GM21576 (cell line): ENCODE results near the gene NDRG4.

Experiments
- ATAC-seq: cut with Tn5 transposase; IDR thresholded peaks from one replicate; pipeline ENCODE4 v1.9.1; 2021; ENCODE audit warnings: mild to moderate bottlenecking, moderate library complexity; ENCODE audit not compliant: unreplicated experiment

The NDRG4 gene

GRCh38 chr16:58493756-58494431 is 6.0 kb upstream of the NDRG4 start:
- no peak for ATAC-seq

DNA sequence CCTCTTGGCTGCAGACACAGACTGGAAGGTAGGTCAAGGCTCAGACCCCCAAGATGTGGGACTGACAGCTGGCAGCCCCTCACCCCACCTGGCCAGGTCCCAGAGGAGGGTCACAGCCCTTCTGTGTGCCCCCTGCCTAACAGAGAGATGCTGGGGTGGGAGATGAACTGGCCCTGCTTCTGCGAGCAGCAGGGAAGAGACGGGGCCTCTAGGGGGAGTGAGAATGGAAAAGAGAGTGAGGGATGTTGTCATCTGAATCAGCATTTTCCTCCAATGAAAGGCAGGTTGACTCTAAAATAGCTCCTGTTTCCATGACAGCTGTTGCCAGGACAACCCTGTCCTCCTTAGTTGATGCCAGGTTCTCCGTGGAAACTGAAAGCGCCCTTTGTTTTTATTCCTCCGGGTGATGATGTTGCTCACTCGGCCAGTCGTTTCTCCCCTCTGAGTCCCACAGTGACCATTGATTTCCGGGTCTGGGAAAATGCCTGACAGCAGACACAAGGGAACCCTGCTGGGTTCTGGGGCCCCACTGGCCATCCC is 4.9 kb upstream of the NDRG4 start:
- peak; percentile 69 for ATAC-seq

- no peak for ATAC-seq
Observed at GRCh38 chr16:58495521-58496331, 4.2 kb upstream of the NDRG4 start.

- no peak for ATAC-seq
Observed at GRCh38 chr16:58497468-58497867, 2.5 kb upstream of the NDRG4 start.

DNA sequence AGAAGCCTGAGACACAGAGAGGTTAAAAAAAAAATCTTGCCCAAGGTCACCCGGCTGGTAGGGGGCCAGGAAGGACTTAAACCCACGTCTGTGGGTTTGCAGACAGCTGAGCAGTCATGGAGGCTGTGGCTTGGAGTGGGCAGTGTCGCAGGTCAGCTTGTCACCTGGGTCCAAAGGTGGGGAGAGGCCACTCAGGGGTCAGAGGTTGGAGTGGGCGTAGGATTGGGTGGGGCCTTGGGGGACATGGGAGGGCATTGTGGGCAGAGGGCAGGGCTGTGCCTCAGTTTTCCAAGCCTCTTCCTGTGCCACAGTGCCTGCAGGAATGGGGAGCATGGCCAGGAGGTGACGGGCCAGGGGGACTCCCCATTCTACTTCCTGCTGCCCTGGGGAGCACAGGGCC is 2.0 kb upstream of the NDRG4 start:
- no peak for ATAC-seq

GRCh38 chr16:58498341-58499091 is 1.4 kb upstream of the NDRG4 start:
- no peak for ATAC-seq

DNA sequence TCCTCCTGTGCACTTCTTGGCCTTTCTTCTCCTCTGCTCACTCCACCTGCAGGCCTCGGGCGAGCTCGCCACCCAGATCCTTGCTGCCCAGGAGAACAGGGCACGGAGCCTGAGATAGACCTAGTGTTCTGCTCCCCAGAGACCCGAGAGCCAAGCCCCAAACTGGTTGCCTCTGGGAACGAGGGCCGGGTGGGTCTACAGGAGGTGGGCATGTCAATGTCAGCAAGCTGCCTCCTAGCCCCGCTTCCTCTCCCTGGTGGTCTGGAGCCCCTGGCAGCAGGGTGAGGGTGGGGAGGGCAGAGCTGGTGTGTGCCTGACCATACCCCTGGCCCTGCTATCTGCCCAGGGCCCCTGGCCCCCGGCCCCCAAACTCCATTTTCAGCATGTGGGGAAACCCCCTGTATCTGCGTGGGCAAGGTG is 841 bp upstream of the NDRG4 start:
- no peak for ATAC-seq

GRCh38 chr16:58500430-58501241 is 693 bp downstream of the NDRG4 start:
- no peak for ATAC-seq

DNA sequence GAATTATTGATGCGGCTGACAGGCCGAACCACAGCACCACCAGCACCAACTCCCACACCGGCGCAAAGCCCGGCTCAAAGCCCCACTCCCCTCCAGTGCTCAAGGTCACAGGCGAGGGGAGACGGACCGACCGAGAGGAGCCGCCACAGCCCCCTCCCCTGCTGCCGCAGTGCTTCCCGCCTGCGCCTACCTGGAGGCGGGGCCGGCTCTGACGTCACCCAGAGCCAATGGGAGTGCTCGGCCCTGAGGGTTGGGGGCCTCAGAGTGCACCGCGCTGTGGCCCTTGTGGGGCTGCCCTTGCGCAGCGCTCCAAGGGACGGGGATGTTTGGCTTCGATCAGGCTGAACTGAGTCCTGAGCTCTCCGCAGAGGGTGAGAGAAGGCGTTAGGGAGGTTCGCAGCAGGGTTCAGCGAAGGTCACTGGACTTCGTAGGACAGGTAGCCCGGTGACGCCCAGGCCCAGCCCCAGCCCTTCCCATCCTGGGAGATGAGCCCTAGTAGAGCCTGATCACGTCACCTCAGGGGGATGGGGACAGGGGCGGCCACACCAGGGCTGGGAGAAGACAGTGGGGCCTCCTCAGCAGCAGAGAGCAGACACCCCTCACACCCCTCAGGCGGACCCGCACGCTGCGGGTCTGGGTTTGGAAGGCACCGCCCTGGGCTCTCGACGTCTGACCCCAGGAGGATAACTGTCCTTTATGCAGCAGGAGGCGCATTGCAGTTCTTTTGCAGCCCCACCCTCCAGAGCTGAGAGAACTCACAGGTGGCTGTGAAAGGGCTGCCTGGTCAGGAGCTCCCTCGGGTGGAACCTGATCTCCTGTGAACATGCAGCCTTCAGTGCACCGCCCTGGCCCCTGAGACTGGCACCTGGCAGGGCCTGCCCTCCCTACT is 1.5 kb downstream of the NDRG4 start:
- ATAC-seq: no peak

DNA sequence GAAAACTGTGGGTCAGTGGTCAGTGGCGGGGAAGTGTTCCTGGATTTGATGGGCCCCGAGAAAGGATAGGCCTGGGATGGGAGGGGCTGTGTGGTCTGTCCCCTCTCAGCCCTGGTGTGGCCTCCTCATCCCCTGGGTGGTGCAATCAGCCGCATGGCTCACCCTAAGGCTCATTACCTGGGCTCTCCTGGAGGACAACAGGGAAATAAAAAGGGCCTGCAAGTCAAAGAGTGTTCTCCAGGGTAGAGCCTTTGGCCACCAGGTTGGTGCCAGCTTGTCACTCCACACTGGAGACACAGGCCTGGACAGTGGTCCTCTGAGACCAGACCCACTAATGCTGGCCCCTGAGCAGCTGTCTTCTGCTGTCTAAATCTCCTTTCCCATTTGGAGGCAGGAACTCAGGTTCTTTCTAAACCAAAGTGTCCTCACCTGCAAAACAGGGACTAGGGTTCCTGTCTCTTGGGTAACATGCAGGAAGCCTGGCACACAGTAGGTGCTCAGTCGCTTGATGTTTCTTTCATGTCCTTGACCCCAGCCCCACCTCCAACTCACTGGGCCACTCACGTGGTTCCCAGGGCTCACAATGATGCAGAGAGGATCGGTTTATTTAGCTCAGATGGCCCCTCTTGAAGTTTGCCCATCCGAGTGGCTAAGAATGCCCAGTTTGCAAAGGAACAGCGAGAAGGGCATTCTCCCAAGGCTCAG is 2.4 kb downstream of the NDRG4 start:
- ATAC-seq: no peak

DNA sequence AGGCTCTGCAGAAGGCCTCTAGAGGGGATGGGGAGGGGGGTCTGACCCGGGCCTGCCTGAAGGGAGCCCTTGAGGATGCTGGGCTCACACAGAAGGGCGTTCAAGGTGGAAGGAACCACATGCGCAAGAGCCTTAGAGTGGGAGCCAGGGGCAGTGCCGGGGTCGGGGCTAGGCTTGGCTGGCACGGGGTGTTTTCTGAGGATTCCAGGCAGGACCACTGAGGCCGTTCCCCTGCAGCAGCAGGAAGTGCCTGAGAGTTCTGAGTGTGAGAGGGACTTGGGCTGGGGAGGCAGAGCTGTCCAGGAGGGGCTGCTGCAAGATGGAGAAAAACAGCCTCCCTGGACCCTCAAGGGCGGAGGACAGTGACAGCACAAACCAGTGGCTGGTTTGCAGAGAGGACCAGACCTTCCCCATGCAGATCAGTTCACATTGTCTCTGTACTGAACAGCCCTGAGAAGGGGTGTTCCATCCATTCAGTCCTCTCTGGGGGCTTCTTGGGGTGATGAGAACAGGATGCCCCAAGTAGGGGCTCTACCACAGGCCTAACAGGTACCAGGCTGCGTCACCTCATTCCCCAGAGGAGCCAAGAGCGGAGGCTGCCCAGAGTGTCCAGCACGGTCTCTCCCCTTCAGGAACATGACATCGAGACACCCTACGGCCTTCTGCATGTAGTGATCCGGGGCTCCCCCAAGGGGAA is 3.4 kb downstream of the NDRG4 start:
- no peak for ATAC-seq

DNA sequence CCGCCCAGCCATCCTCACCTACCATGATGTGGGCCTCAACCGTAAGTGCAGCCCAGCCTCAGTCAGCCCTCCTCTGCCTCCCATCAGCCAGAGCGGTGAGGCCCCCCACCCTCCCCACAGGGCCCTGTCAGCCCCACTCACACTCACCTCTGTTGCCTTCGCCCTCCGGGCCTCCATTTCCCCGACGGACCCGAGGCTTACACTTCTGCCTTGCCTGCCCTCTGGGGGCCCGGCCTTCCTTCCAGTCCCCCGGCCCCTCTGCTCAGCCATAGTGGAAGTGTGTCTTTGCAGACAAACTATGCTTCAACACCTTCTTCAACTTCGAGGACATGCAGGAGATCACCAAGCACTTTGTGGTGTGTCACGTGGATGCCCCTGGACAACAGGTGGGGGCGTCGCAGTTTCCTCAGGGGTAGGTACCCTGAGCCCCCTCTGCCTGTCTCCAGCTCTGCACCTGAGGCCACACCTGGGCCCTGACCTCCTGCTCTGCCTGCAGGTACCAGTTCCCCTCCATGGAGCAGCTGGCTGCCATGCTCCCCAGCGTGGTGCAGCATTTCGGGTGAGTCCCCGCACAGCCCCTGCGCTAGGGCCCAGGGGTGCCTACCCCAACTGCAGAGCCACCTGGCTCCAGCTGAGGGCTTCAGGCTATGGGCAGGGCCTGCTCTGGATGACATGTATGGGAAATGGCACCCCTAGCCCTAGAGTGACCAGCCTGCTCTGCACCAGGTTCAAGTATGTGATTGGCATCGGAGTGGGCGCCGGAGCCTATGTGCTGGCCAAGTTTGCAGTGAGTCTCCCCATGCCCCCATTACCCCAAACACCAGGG is 4.1 kb downstream of the NDRG4 start:
- ATAC-seq: no peak

GRCh38 chr16:58506241-58507194 is 6.6 kb downstream of the NDRG4 start:
- no peak for ATAC-seq

DNA sequence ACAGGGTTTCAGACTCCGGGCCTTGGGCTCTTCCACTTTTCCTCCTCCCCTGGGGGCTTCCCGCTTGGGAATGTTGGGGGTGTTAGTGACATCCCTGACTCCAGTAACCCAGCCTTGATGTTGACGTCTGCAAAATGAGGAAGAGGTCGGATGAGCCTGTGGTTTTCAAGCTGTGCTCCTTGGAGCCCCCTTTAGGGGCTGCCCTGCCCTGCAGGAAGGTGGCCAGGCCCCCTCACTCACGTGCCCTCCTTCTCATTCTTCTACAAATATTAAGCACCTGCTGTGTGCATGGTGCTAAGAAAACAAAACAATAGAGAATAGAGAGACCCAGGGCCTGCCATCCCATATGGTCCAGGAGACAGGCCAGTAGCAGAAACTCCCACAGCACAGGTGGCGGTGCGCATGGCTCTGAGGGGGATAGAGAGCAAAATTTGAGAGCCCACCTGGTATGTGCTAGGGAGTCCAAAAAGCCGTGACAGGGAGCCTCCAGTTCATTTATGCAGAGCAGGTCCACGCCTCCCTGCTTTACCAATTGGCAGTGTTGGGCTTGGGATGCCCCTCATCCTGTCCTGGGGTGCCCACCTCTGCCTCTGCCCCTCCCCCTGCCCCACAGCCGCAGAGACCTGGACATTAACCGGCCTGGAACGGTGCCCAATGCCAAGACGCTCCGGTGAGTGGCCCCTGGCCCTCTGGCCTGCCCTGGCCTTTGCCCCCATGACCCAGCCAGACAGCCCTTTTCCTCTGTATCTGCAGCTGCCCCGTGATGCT is 7.4 kb downstream of the NDRG4 start:
- ATAC-seq: no peak

DNA sequence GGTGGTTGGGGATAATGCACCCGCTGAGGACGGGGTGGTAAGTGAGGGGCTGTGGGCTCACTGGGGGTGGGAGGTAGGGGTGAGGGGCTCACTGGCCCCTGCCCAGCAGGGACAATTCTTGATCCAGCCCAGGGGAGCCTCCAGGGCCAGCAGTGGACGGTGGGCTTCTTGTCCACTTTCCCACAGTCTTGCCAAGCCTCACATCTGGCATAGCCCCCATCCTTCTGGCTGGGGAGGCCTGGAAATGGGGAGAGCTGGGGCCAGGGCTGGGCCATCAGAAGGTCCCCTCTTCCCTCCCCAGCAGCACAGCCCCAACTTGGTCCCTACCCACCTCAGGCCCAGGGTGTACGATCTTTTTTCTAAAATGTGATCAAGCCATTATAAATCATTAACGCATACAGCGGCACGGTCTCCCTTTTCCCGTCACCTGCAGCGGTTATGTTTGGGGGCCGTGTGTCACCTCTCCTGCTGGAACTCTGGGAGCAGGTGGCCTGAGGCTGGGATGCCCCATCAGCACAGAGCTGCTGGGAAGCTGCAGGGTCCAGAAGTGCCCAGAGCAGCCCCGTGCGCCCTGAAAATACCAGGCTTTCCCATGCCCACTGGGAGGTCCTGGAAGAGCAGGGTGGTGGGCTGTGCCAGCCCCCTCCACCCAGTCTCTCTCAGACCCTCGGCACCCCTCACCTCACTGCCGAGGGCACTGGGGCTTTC is 8.2 kb downstream of the NDRG4 start:
- no peak for ATAC-seq
